Thymus (tissue), 11 donors: Measurements from ENCODE around the gene SNAI1. TPM values are rescaled to one million over a fixed set of nuclear protein-coding genes. Genes with fewer than 3 reads are reported as not detected.

ENCODE experiments used
- DNase-seq, 9 donors: peaks; one replicate each; pipeline ENCODE4 v3.0.0-alpha.2; 2013; ENCODE audit warnings: low spot score in 9 of 9, low read depth in 6 of 9, missing footprints in 1 of 9
- H3K27ac ChIP-seq, 2 donors: one replicate each; pipeline ENCODE4 v1.5.1; 2013; ENCODE audit warnings: control low read depth in 1 of 2, low read depth in 1 of 2, low read length in 1 of 2, mild to moderate bottlenecking in 1 of 2, moderate library complexity in 1 of 2
- H3K27me3 ChIP-seq, 2 donors: one replicate each; pipeline ENCODE4 v1.5.1; 2013; ENCODE audit warnings: low read length in 1 of 2; ENCODE audit not compliant: control insufficient read depth in 2 of 2, insufficient read depth in 1 of 2
- H3K36me3 ChIP-seq, 2 donors: one replicate each; pipeline ENCODE4 v1.5.1; 2013; ENCODE audit warnings: low read length in 1 of 2, mild to moderate bottlenecking in 1 of 2, moderate library complexity in 1 of 2; ENCODE audit not compliant: control insufficient read depth in 2 of 2, insufficient read depth in 2 of 2
- H3K4me1 ChIP-seq, 2 donors: one replicate each; pipeline ENCODE4 v1.5.1; 2013; ENCODE audit warnings: low read length in 2 of 2; ENCODE audit not compliant: control insufficient read depth in 2 of 2, insufficient read depth in 2 of 2
- H3K4me3 ChIP-seq, 2 donors: one replicate each; pipeline ENCODE4 v1.5.1; 2013; ENCODE audit warnings: low read length in 2 of 2, control low read depth in 1 of 2, mild to moderate bottlenecking in 1 of 2
- H3K9me3 ChIP-seq, 2 donors: one replicate each; pipeline ENCODE4 v1.5.1; 2013; ENCODE audit warnings: low read length in 1 of 2, mild to moderate bottlenecking in 1 of 2; ENCODE audit not compliant: control insufficient read depth in 2 of 2, insufficient read depth in 1 of 2
- WGBS: extraction: QIAGEN DNeasy Blood & Tissue Kit; methylation state at CpG from one replicate; pipeline ENCODE4 v1.1.7; 2013; 5-methylcytosine and 5-hydroxymethylcytosine counted together
- polyA plus RNA-seq: library from polyadenylated mRNA; stranded (reverse); fragments of 200-250 nt; gene quantifications from one replicate; pipeline ENCODE4 v1.2.3, GENCODE V29; 2013
- total RNA-seq: library from RNA; stranded (reverse); fragments of 120-200 nt; gene quantifications from one replicate; pipeline ENCODE4 v1.2.4, GENCODE V29; 2013
- donor health status: healthy.

The SNAI1 gene
- total and polyA plus RNA-seq, 2 donors: 0.33 to 5.5 TPM

GRCh38 chr20:50026746-50027575 is 44.2 kb downstream of the SNAI1 start:
- no peak for DNase-seq
- H3K27me3 ChIP-seq: no peaks in the 10 kb centered on the region

GRCh38 chr20:50027611-50028105 is 44.9 kb downstream of the SNAI1 start:
- Histone ChIP-seq H3K9me3 (no peaks in the 10 kb centered on the region), H3K27ac (no peak overlapping the region)

More at GRCh38 chr20:50026746-50027575, 44.2 kb downstream of the SNAI1 start:
- 95% methylated on average over 7 of the region's 7 CpGs for WGBS
- no peaks in the 10 kb centered on the region for H3K9me3 ChIP-seq
- no peak overlapping the region for H3K4me3 ChIP-seq
- no peaks in the 10 kb centered on the region for H3K36me3 ChIP-seq
- H3K27ac ChIP-seq: no peak overlapping the region
- no peaks in the 10 kb centered on the region for H3K4me1 ChIP-seq

GRCh38 chr20:50029083-50029696 is 46.4 kb downstream of the SNAI1 start:
- no peaks in the 10 kb centered on the region for H3K27me3 ChIP-seq
- WGBS: 98% methylated on average over 15 of the region's 15 CpGs
- H3K4me3 ChIP-seq: no peak overlapping the region
- H3K4me1 ChIP-seq: no peaks in the 10 kb centered on the region
- no peaks in the 10 kb centered on the region for H3K9me3 ChIP-seq
- DNase-seq: no peak
- no peak overlapping the region for H3K27ac ChIP-seq
- H3K36me3 ChIP-seq: no peaks in the 10 kb centered on the region

More at GRCh38 chr20:50027611-50028105, 44.9 kb downstream of the SNAI1 start:
- DNase-seq: no peak
- H3K4me1 ChIP-seq: no peaks in the 10 kb centered on the region
- WGBS: 91% methylated on average over 12 of the region's 12 CpGs
- no peaks in the 10 kb centered on the region for H3K27me3 ChIP-seq
- no peak overlapping the region for H3K4me3 ChIP-seq
- no peaks in the 10 kb centered on the region for H3K36me3 ChIP-seq

- Histone ChIP-seq H3K9me3 (no peaks in the 10 kb centered on the region), H3K27ac (no peak overlapping the region), H3K4me1 (no peaks in the 10 kb centered on the region), H3K4me3 (no peak overlapping the region), H3K27me3 (no peaks in the 10 kb centered on the region), H3K36me3 (no peaks in the 10 kb centered on the region)
- 87% methylated on average over 19 of the region's 19 CpGs for WGBS
- no peak for DNase-seq
Observed at GRCh38 chr20:50029697-50030461, 47.1 kb downstream of the SNAI1 start.

- Histone ChIP-seq H3K9me3 (no peaks in the 10 kb centered on the region), H3K36me3 (no peaks in the 10 kb centered on the region), H3K27me3 (no peaks in the 10 kb centered on the region), H3K4me3 (no peak overlapping the region), H3K27ac (no peak overlapping the region), H3K4me1 (no peaks in the 10 kb centered on the region)
- DNase-seq: no peak
- WGBS: 97% methylated on average over 9 of the region's 9 CpGs
Observed at GRCh38 chr20:50032955-50033666, 50.3 kb downstream of the SNAI1 start.

- Histone ChIP-seq H3K9me3 (no peaks in the 10 kb centered on the region), H3K27me3 (no peaks in the 10 kb centered on the region), H3K36me3 (no peaks in the 10 kb centered on the region), H3K4me3 (no peak overlapping the region), H3K27ac (no peak overlapping the region), H3K4me1 (no peaks in the 10 kb centered on the region)
- 98% methylated on average over 9 of the region's 9 CpGs for WGBS
- no peak for DNase-seq
Observed at GRCh38 chr20:50034567-50035180, 51.9 kb downstream of the SNAI1 start.

- Histone ChIP-seq H3K27me3 (no peaks in the 10 kb centered on the region), H3K36me3 (no peaks in the 10 kb centered on the region), H3K4me3 (no peak overlapping the region), H3K4me1 (peaks cover 0 to 10% of the 10 kb centered on the region in 2 donors), H3K27ac (no peak overlapping the region), H3K9me3 (no peaks in the 10 kb centered on the region)
- 94% methylated on average over 3 of the region's 3 CpGs for WGBS
- no peak for DNase-seq
Observed at GRCh38 chr20:50036703-50037102, 53.9 kb downstream of the SNAI1 start.

GRCh38 chr20:50037123-50037522 is 54.3 kb downstream of the SNAI1 start:
- H3K4me1 ChIP-seq: peaks cover 0 to 10% of the 10 kb centered on the region in 2 donors
- no peak for DNase-seq
- whole genome bisulfite sequencing: 84% methylated on average over 3 of the region's 3 CpGs
- H3K9me3 ChIP-seq: no peaks in the 10 kb centered on the region
- no peaks in the 10 kb centered on the region for H3K36me3 ChIP-seq
- no peak overlapping the region for H3K4me3 ChIP-seq
- no peaks in the 10 kb centered on the region for H3K27me3 ChIP-seq
- H3K27ac ChIP-seq: no peak overlapping the region
